GM13977 (cell line): ENCODE data around the gene SLAMF9.

Source experiments
- DNase-seq: peaks from one replicate; pipeline ENCODE4 v3.0.0; 2012; ENCODE audit warnings: low spot score
- in situ Hi-C: fragments of 300-500 bp; cut with MboI; formaldehyde crosslinking; loops from one replicate; pipeline ENCODE4 v1.12.0; 2022; ENCODE audit warnings: low sequenced_read_pairs, low pct_unique_long_range_greater_than_20kb, mixed read lengths, inconsistent platforms; ENCODE audit not compliant: unreplicated experiment
- TF ChIP-seq, protein P1 (sequence below): IDR thresholded peaks from 2 replicates; pipeline ENCODE4 v1.5.1; 2012; ENCODE audit warnings: mild to moderate bottlenecking, control low read depth; ENCODE audit not compliant: insufficient read depth; ENCODE audit errors: extremely low read depth, missing control alignments

SLAMF9 gene

DNA sequence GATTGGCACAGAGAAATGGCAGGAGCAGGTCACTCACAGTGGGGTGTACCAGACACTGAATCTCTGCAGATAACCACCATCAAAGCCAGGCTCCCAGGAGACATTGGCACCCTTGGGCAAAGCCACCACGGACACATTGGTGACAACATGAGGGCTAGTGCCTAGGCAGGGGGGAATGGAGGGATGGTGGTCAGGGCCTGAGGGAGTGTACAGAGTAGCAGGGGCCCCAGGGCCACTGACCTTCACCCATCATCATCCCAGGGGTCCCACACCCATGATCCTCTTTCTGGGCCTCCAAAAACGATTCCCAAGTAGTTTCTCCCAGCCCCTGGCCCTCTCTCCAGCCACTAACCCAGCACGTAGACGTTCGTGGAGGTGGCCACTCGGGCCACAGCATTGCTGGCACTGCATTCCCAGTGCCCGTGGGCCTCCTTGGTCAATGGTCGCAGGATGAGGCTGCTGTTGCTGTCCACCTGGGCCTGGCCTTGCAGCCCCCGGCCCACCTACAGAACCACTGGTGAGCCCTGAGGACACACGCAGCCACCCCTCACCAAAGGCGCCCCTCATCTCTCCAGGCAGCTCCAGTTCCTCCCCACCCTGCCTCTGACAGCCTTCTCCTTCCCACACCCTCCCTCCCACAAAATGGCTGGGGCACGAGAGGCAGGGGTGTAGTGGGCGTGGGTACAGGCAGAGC is 22.8 kb downstream of the SLAMF9 start:
- in situ Hi-C loops, result no loop called here
- DNase-seq, result no peak
- TF ChIP-seq, protein P1, sequence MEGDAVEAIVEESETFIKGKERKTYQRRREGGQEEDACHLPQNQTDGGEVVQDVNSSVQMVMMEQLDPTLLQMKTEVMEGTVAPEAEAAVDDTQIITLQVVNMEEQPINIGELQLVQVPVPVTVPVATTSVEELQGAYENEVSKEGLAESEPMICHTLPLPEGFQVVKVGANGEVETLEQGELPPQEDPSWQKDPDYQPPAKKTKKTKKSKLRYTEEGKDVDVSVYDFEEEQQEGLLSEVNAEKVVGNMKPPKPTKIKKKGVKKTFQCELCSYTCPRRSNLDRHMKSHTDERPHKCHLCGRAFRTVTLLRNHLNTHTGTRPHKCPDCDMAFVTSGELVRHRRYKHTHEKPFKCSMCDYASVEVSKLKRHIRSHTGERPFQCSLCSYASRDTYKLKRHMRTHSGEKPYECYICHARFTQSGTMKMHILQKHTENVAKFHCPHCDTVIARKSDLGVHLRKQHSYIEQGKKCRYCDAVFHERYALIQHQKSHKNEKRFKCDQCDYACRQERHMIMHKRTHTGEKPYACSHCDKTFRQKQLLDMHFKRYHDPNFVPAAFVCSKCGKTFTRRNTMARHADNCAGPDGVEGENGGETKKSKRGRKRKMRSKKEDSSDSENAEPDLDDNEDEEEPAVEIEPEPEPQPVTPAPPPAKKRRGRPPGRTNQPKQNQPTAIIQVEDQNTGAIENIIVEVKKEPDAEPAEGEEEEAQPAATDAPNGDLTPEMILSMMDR, result no peak

DNA sequence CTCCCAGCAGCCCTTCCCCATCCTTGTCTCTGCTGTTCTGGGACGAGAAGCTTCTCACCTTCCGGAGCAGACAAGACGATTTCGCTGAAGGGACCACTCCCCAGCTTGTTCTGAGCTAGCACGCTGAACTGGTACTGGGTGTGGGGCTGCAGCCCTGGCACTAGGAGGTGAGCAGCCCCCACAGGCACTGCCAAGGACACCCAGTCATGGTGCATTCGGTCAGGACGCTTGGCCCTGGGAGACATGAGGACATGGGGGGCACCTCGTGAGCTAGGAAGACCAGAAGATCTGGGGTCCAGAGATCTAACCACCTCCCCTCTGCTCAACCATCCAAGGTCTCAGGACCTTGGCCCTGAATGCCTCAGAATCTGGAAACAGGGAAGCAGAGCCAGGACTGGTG is 23.4 kb downstream of the SLAMF9 start:
- TF ChIP-seq, protein P1, result no peak
- in situ Hi-C loops, result no loop called here

DNA sequence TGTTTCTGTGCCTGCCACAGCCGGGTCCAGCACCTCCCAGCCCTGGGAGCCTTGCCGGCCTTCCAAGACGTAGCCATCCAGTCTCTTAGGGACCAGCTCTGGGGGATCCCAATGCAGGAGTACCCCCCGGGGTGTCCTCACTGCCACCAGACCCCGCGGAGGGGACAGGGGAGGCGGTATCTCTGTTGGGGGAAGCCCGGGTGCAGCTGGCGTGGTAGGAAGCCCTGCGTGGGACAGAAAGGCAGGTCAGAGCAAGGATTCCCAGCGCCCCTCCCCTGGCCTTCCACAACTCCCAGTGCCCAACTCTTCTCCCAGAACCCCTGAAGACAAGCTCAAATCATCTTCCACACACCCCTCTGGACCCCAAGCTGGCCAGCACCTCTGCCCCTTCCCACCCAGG is 23.8 kb downstream of the SLAMF9 start:
- in situ Hi-C loops, result no loop called here
- TF ChIP-seq, protein P1, result no peak
- no peak for DNase-seq

More for the DNA sequence above, 23.4 kb downstream of the SLAMF9 start:
- DNase-seq, result no peak

DNA sequence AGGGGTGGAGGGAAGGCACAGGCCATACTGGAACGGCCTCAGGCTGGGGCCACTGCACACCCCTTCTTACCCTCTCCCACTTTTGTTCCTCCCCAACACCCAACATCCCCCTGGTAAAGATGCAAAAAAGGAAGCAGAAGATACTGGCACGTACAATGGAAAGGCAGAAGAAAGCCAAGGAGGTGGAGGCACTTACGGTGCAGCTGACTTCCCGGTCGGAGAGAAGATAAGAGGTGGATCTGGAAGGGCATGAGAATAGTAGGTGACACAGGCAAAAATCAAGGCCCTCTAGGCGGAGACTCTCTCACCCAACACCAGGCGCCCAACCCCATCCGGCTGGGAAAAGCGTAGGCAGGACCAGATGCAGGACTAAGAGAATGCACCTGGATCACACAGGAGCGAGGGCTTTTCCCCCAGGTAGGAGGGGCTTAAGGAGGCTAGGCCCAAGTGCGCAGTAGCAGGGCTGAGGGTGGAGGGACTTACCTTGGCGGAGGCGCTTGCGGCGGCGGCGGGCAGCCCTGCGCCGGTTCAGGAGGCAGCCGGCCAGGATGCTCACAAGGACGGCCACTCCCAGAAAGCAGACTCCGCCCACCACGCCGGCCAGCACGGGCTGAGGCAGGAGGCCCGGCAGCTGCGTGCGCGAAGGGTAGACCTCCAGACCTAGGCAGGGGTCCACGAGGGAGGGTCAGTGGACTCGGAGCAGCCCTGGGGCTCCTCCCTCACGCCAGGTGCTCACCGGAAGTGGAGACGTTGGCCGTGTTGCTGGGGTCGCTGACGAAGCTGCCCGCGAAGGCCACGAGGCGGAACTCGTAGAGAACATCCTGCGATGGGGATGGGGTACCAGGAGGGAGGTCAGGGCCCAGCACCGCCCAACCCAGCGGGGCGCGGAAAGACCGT is 24.6 kb downstream of the SLAMF9 start:
- TF ChIP-seq, protein P1, result no peak
- no peak for DNase-seq
- in situ Hi-C loops, result no loop called here

DNA sequence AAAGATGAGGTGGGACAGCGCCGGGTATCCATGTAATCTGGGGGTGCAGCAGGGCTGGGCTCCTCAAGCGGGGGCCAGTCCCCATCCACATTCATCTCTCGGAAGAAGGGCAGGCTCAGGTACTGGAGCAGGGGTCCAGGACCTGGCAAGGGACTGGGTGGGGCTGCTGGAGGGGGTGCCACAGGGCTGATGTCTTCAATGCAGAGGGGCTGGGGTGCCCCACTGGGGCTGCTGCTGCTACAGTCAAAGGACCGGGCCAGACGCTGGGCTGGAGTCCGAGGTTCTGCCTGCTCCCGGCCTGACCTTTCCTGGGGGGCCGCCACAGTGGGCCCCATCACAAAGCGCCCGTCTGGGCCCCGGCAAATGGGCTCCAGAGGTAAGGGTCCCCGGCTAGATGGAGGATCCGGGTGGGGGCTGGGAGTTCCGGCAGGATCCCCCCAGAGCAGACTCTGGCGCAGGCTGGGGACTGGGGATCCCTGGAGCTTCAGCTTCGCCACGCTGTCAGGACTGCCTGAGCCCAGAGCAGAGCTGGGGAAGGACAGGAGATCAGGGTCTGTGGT is 25.5 kb downstream of the SLAMF9 start:
- in situ Hi-C loops, result no loop called here
- DNase-seq, result no peak
- TF ChIP-seq, protein P1, result no peak

DNA sequence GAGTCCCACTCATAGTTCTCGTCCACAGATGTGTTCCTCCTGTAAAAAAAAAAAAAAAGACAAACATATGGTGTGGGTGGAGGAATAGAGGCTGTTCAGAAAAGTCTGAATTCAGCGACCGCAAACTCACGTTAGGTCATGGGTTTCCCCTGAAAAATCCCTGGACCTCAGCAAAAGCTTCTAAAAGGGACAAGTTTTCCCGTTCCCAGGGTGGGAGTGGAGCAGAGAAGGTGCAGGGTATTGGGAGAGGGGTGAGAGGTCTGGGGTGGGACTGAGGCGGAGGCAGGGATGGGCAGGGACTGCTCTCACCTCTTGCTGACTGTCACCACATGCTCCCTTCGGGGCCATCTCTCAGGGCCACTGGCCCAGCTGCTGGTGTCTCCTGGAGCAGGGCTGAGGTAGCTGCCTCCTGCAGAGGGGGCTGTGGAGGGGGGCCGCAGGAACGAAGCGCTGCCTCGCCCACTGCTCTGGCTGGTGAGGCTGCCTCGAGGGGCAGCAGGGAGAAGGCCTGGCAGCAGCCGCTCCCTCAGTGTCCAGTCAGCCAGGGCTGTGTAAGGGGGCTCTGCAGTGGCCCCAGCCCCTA is 26.1 kb downstream of the SLAMF9 start:
- TF ChIP-seq, protein P1, result no peak
- in situ Hi-C loops, result no loop called here
- DNase-seq, result peak; percentile 69
